NCI-H774 (cell line): ENCODE data around the gene GPR35.

ENCODE experiments used
- DNase-seq: peaks from one replicate; lab custom pipeline; 2025; lab: John Stamatoyannopoulos, UW

The GPR35 gene

GRCh38 chr2:240589375-240589774 is 35.9 kb upstream of the GPR35 start:
- DNase-seq, result no peak

GRCh38 chr2:240589850-240590525 is 35.3 kb upstream of the GPR35 start:
- DNase-seq, result no peak

GRCh38 chr2:240590681-240591111 is 34.6 kb upstream of the GPR35 start:
- DNase-seq, result no peak

GRCh38 chr2:240591226-240591625 is 34.1 kb upstream of the GPR35 start:
- DNase-seq, result no peak

GRCh38 chr2:240591784-240592183 is 33.5 kb upstream of the GPR35 start:
- DNase-seq, result no peak

- DNase-seq, result no peak
These were observed 32.1 kb upstream of the GPR35 start for GRCh38 chr2:240593026-240593702.

- DNase-seq, result no peak
These were observed 31.4 kb upstream of the GPR35 start for GRCh38 chr2:240593703-240594451.

- no peak for DNase-seq
These were observed 30.5 kb upstream of the GPR35 start for GRCh38 chr2:240594511-240595380.

GRCh38 chr2:240595381-240596079 is 29.8 kb upstream of the GPR35 start:
- DNase-seq, result no peak

GRCh38 chr2:240596080-240596460 is 29.2 kb upstream of the GPR35 start:
- no peak for DNase-seq

- no peak for DNase-seq
These were observed 28.8 kb upstream of the GPR35 start for GRCh38 chr2:240596491-240596931.

GRCh38 chr2:240597054-240597418 is 28.2 kb upstream of the GPR35 start:
- no peak for DNase-seq

- no peak for DNase-seq
These were observed 27.7 kb upstream of the GPR35 start for GRCh38 chr2:240597419-240598181.

- DNase-seq, result no peak
These were observed 26.9 kb upstream of the GPR35 start for GRCh38 chr2:240598311-240598911.

GRCh38 chr2:240599141-240599583 is 26.1 kb upstream of the GPR35 start:
- DNase-seq, result no peak

GRCh38 chr2:240600451-240600961 is 24.8 kb upstream of the GPR35 start:
- no peak for DNase-seq

GRCh38 chr2:240601061-240601830 is 24.0 kb upstream of the GPR35 start:
- no peak for DNase-seq

GRCh38 chr2:240601831-240602160 is 23.5 kb upstream of the GPR35 start:
- DNase-seq, result no peak
